Camera-type eye (tissue), 1 donor: ENCODE measurements around the gene CCDC137. TPM values are rescaled to one million over a fixed set of nuclear protein-coding genes. Genes with fewer than 3 reads are reported as not detected.

ENCODE experiments used
- total RNA-seq: library from RNA; depleted of rRNA; stranded (reverse); fragments of >200 nt; gene quantifications from one replicate; pipeline ENCODE4 v1.2.3, GENCODE V29; 2014

Gene CCDC137
- total RNA-seq, result 33.9 TPM

DNA sequence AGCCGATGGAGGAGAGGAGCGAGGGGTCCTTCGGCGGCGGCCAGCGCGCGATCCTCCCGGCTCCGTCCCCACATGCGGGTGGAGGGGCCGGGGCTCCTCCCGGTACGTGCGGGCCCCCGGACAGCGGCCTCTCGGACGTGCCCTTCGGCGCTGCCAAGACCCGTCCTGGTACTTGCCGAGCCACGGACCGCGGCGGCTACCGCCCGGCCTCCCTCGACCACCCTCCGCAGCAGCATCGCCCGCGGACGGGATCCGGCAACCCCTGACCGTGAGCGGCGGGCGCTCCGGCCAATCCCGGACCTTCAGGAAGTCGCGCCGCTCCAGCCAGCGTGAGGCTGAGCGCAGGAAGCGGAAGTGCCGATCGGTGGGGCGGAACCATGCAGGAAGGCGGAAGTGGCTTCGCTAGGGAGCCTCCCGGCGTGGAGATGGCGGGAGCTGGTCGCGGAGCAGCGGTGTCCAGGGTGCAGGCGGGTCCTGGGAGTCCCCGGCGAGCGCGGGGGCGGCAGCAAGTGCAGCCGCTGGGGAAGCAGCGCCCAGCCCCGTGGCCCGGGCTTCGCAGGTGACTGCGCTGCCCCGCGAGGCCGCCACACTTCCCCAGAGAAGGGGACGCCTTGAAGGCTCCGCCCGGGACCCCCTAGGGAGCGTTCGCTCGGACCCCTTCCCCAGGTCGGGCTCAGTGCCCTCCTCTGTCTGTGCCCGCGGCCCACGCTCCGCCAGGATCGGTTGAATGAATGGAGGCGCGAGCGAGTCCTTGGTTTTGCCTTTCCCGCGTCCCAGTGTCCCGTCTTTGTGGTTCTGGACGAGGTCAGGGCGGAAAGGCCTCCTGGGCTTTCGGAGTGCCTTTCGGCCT lies at the start of gene CCDC137, which contains the start of gene OXLD1:
TSS of gene CCDC137 (plus strand) at position 396 of the 850 bp plus-strand sequence. CDS start at position 426, 30 bp downstream.
TSS of gene OXLD1 (minus strand) at position 264 of the 850 bp plus-strand sequence. CDS start at position 236, 28 bp downstream.

GRCh38 chr17:81636505-81637288 lies 29.8 kb upstream of the CCDC137 start, which contains the start of the genes NPLOC4 and TSPAN10:
NPLOC4 (minus strand) TSS chr17:81637112; CDS start chr17:81636930, 182 bp downstream.
TSPAN10 (plus strand) TSS chr17:81637196; CDS start chr17:81642413, 5,217 bp downstream.

GRCh38 chr17:81656118-81656743 lies 10.3 kb upstream of the CCDC137 start, which contains the start of gene PDE6G:
PDE6G (minus strand) TSS chr17:81656542; CDS start chr17:81653305, 3,237 bp downstream.

GRCh38 chr17:81683584-81684441 lies 17.3 kb downstream of the CCDC137 start, which contains the start of the genes ARL16 and HGS:
ARL16 (minus strand) TSS chr17:81683797; CDS start chr17:81683753, 44 bp downstream.
HGS (plus strand) TSS chr17:81684011; CDS start chr17:81684067, 56 bp downstream.

DNA sequence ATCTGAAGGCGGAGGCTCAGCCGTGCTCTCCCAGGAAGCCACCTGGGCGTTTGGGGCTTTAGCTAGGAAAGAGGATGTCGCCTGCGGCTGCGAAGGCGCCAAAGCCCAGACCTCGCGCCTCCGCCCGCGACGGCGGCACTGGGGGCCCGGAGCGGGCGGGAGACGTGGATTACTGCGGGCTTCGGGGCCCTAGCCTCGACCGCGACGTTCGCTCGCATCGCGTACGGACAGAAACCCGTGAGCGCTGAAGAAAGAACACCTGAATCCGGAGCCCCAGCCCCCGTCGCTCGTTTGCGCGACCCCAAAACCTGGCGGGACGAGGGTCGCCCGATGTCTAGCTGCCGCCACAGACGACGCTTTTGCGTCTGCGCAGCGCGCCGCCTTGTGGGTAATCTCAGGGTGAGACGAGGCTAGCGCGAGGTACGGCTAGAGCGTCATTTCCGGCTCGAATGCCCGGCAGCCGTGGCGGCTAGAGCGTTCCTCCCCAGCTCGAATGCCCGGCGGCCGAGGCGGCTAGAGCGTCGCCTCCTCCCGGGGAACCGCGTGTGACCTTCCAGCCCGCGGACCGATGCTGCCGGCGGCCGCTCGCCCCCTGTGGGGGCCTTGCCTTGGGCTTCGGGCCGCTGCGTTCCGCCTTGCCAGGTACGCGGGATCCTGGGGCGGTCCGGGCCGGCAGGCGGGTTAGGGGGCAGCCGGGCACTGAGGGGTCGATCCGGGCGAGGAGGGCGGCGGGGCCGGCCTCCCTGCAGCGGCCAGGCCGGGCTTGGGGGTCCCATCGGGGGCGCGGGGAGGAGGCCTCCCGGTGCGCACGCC lies 36.6 kb downstream of the CCDC137 start, which contains the start of gene MRPL12:
TSS of gene MRPL12 (plus strand) at position 434 of the 813 bp plus-strand sequence. CDS start at position 569, 135 bp downstream.

GRCh38 chr17:81711814-81712467 lies 45.4 kb downstream of the CCDC137 start, which contains the start of gene SLC25A10:
SLC25A10 (plus strand) TSS chr17:81712284; CDS start chr17:81712427, 143 bp downstream.

Other genes starting within 250 kb of the CCDC137 start
- gene ACTG1, start 153.9 kb upstream of the CCDC137 start, total RNA-seq, result 5,635 TPM
- gene FSCN2, start 138.4 kb upstream of the CCDC137 start, total RNA-seq, result 7.9 TPM
- gene FAAP100, start 114.4 kb upstream of the CCDC137 start, total RNA-seq, result 44.5 TPM
- 75.5 TPM for gene NPLOC4, start 29.6 kb upstream of the CCDC137 start, total RNA-seq
- gene TSPAN10, start 29.5 kb upstream of the CCDC137 start, total RNA-seq, result 39.1 TPM
- 6.4 TPM for gene PDE6G, start 10.2 kb upstream of the CCDC137 start, total RNA-seq
- gene OXLD1, start 132 bp upstream of the CCDC137 start, total RNA-seq, result 21.6 TPM
- gene ARL16, start 17.1 kb downstream of the CCDC137 start, total RNA-seq, result 39.8 TPM
- gene HGS, start 17.3 kb downstream of the CCDC137 start, total RNA-seq, result 54.9 TPM
- 9.3 TPM for gene MRPL12, start 36.6 kb downstream of the CCDC137 start, total RNA-seq
- gene SLC25A10, start 45.5 kb downstream of the CCDC137 start, total RNA-seq, result 12.3 TPM
- gene GCGR, start 137.4 kb downstream of the CCDC137 start, total RNA-seq, result 0.27 TPM
- gene MCRIP1, start 166.6 kb downstream of the CCDC137 start, total RNA-seq, result 76.1 TPM
- gene PPP1R27, start 168.3 kb downstream of the CCDC137 start, total RNA-seq, result not detected
- gene P4HB, start 193.8 kb downstream of the CCDC137 start, total RNA-seq, result 232 TPM
- gene ARHGDIA, start 204.6 kb downstream of the CCDC137 start, total RNA-seq, result 54.5 TPM
- 77.1 TPM for gene ALYREF, start 224.8 kb downstream of the CCDC137 start, total RNA-seq
- gene ANAPC11, start 225.0 kb downstream of the CCDC137 start, total RNA-seq, result 86.6 TPM
- gene NPB, start 235.5 kb downstream of the CCDC137 start, total RNA-seq, result 4.9 TPM
- 16.2 TPM for gene PCYT2, start 244.7 kb downstream of the CCDC137 start, total RNA-seq